ENCODE measurements around the gene BARD1. TPM values are rescaled to one million over a fixed set of nuclear protein-coding genes. Genes with fewer than 3 reads are reported as not detected.

The BARD1 gene
- total RNA-seq, 1 experiment from 2014 or later = 43.2 TPM

DNA sequence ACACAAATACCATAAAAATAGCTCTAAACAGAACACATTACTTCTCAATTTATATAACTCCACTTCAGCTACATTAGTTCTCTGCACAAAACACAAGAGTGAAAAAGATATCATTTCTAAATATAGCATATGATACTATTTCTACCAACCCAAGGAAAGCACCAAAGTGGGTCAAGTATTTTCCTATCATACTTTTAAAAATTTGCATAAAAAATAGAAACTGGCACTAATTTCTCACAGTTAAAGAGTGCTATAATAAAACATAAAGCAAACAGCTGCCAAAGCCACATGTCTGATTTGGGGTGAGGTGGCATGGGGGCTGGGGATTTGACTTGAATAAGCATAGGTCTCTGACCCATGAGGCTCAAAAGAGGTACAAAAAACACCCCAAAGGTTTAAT is 61.5 kb downstream of the BARD1 start:
- no peaks in the 10 kb centered on the region for H3K9me3 Mint-ChIP-seq (ENCODE audit: low read depth, unreplicated experiment)
- H3K27me3 Mint-ChIP-seq (ENCODE audit: unreplicated experiment) = no peaks in the 10 kb centered on the region
- CTCF ChIA-PET = no interaction called here
- H3K27ac Mint-ChIP-seq (ENCODE audit: unreplicated experiment) = no peak overlapping the region
- H3K4me1 Mint-ChIP-seq (ENCODE audit: low read depth, unreplicated experiment) = no peaks in the 10 kb centered on the region
- no TSS peak for BruUV-seq (replicated peaks)
- peaks cover 10% of the 10 kb centered on the region for H3K36me3 Mint-ChIP-seq (ENCODE audit: insufficient read depth, unreplicated experiment)
- no peak overlapping the region for H3K4me3 Mint-ChIP-seq (ENCODE audit: low read depth, unreplicated experiment)
- no peak for TF ChIP-seq CTCF (IDR thresholded peaks at IDR 0.05; ENCODE audit: unreplicated experiment)
- no peak for DNase-seq
- intact Hi-C loops (cut with micrococcal nuclease; ENCODE audit: unreplicated experiment) = no loop called here

DNA sequence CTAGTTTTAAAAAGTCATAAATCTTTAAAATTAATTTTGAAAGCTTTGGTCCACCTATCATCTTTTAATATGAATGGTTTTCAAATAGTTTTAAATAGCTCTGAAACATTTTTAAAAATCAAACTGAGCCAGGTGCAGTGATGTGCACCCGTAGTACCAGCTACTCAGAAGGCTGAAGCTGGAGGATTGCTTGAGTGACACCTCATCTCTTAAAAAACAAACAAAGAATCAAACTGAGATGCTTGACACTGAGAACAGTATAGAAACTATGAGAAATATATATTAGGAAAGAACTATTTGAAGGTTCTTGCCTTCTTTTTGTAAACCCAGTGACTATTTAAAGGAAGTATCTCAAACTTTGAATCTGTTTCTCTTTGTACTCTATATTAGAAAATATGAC is 67.4 kb downstream of the BARD1 start:
- intact Hi-C loops (cut with micrococcal nuclease; ENCODE audit: unreplicated experiment) = no loop called here
- no peaks in the 10 kb centered on the region for H3K36me3 Mint-ChIP-seq (ENCODE audit: insufficient read depth, unreplicated experiment)
- no peak for DNase-seq
- BruUV-seq (replicated peaks) = no TSS peak
- H3K4me1 Mint-ChIP-seq (ENCODE audit: low read depth, unreplicated experiment) = no peaks in the 10 kb centered on the region
- no peak for TF ChIP-seq CTCF (IDR thresholded peaks at IDR 0.05; ENCODE audit: unreplicated experiment)
- H3K4me3 Mint-ChIP-seq (ENCODE audit: low read depth, unreplicated experiment) = no peak overlapping the region
- CTCF ChIA-PET = no interaction called here
- no peaks in the 10 kb centered on the region for H3K9me3 Mint-ChIP-seq (ENCODE audit: low read depth, unreplicated experiment)
- H3K27me3 Mint-ChIP-seq (ENCODE audit: unreplicated experiment) = no peaks in the 10 kb centered on the region
- no peak overlapping the region for H3K27ac Mint-ChIP-seq (ENCODE audit: unreplicated experiment)

DNA sequence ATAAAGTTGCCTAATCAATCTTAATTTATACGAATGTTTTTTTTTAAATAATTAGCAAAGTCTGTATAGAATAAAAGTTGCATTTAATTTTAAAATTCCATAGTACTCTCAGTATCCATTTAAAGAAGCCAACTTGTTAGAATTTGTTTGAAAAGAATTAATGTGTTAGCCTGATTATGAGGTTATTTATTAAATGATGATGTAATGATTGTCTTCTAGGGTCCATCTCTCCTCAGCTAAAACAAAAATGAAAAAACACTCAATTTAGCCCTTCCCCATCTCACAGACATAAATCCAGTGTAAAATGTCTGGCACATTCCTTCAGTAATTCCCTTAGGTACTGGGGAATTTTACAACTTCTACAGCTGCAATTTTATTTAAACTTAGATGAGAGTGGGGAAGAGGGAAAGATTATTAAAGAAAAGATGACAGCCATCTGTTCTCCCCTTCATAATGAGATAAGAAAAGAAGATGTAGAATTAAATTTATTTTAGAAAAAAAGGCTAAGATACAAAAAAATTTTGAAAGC is 68.6 kb downstream of the BARD1 start:
- no TSS peak for BruUV-seq (replicated peaks)
- DNase-seq = no peak
- Mint-ChIP-seq H3K4me3 (ENCODE audit: low read depth, unreplicated experiment) (no peak overlapping the region), H3K27me3 (ENCODE audit: unreplicated experiment) (no peaks in the 10 kb centered on the region), H3K4me1 (ENCODE audit: low read depth, unreplicated experiment) (no peaks in the 10 kb centered on the region), H3K9me3 (ENCODE audit: low read depth, unreplicated experiment) (no peaks in the 10 kb centered on the region), H3K27ac (ENCODE audit: unreplicated experiment) (no peak overlapping the region), H3K36me3 (ENCODE audit: insufficient read depth, unreplicated experiment) (no peaks in the 10 kb centered on the region)
- no peak for TF ChIP-seq CTCF (IDR thresholded peaks at IDR 0.05; ENCODE audit: unreplicated experiment)
- CTCF ChIA-PET = no interaction called here
- intact Hi-C loops (cut with micrococcal nuclease; ENCODE audit: unreplicated experiment) = no loop called here

GRCh38 chr2:214737188-214737587 is 72.3 kb downstream of the BARD1 start:
- no peak for DNase-seq
- no peaks in the 10 kb centered on the region for H3K27me3 Mint-ChIP-seq (ENCODE audit: unreplicated experiment)
- no peak for TF ChIP-seq CTCF (IDR thresholded peaks at IDR 0.05; ENCODE audit: unreplicated experiment)
- BruUV-seq (replicated peaks) = no TSS peak
- intact Hi-C loops (cut with micrococcal nuclease; ENCODE audit: unreplicated experiment) = no loop called here
- H3K36me3 Mint-ChIP-seq (ENCODE audit: insufficient read depth, unreplicated experiment) = no peaks in the 10 kb centered on the region
- no peaks in the 10 kb centered on the region for H3K9me3 Mint-ChIP-seq (ENCODE audit: low read depth, unreplicated experiment)
- H3K4me1 Mint-ChIP-seq (ENCODE audit: low read depth, unreplicated experiment) = no peaks in the 10 kb centered on the region
- no peak overlapping the region for H3K4me3 Mint-ChIP-seq (ENCODE audit: low read depth, unreplicated experiment)
- H3K27ac Mint-ChIP-seq (ENCODE audit: unreplicated experiment) = no peak overlapping the region
- CTCF ChIA-PET = no interaction called here

All from Calu3 (cell line).